Measurements from ENCODE around the gene ZCCHC2. TPM values are rescaled to one million over a fixed set of nuclear protein-coding genes. Genes with fewer than 3 reads are reported as not detected.

The ZCCHC2 gene
- total RNA-seq, 1 experiment from 2014 or later: 12.4 TPM

- Histone ChIP-seq H4K8ac (replicated peaks; ENCODE audit: insufficient read length, low read depth, low read length) (no peak overlapping the region), H3K23me2 (ENCODE audit: insufficient read length, low read depth, low read length, poor library complexity, severe bottlenecking) (no peaks in the 10 kb centered on the region), H3T11ph (ENCODE audit: low read length) (no peak overlapping the region), H3K23ac (ENCODE audit: insufficient read length, low read depth, low read length) (no peak overlapping the region), H2AK5ac (ENCODE audit: insufficient read length, low read length) (no peak overlapping the region), H2BK15ac (ENCODE audit: low read depth, low read length) (no peak overlapping the region), H3K4me1 (ENCODE audit: insufficient read depth, low read length) (no peaks in the 10 kb centered on the region), H4K5ac (ENCODE audit: insufficient read length, low read depth, low read length) (no peak overlapping the region), H3K9me3 (ENCODE audit: control insufficient read depth, low read depth, low read length) (no peaks in the 10 kb centered on the region), H3K4me2 (ENCODE audit: insufficient read depth, insufficient read length, low read length) (no peak overlapping the region), H4K20me1 (ENCODE audit: control insufficient read depth, insufficient read depth, insufficient read length) (no peaks in the 10 kb centered on the region), H3K79me1 (ENCODE audit: insufficient read depth, low read depth, low read length, poor library complexity, severe bottlenecking) (no peaks in the 10 kb centered on the region), H2BK120ac (ENCODE audit: low read depth, low read length, poor library complexity, severe bottlenecking) (no peak overlapping the region), H2BK12ac (ENCODE audit: insufficient read length, low read depth, low read length) (no peak overlapping the region), H3K56ac (ENCODE audit: insufficient read length, low read depth, low read length) (no peak overlapping the region), H4K91ac (ENCODE audit: insufficient read length, low read depth, low read length) (no peak overlapping the region), H3K18ac (ENCODE audit: insufficient read length, low read depth, low read length) (no peak overlapping the region), H3K4ac (ENCODE audit: low read depth, low read length) (no peak overlapping the region), H3K9ac (ENCODE audit: extremely low read depth, insufficient read length, low read length) (no peak overlapping the region), H3K79me2 (ENCODE audit: insufficient read depth, low read length) (no peaks in the 10 kb centered on the region), H2AFZ (ENCODE audit: low read length) (no peak overlapping the region), H3K27me3 (ENCODE audit: insufficient read depth, low read length) (no peaks in the 10 kb centered on the region), H2BK5ac (ENCODE audit: insufficient read length, low read length) (no peak overlapping the region), H2BK20ac (ENCODE audit: low read depth, low read length, poor library complexity, severe bottlenecking) (no peak overlapping the region), H3K27ac (ENCODE audit: insufficient read length, low read depth, low read length) (no peak overlapping the region), H3K14ac (ENCODE audit: insufficient read depth, low read length) (no peak overlapping the region)
- WGBS (ENCODE audit: extremely low coverage, insufficient read length, low lambda C conversion rate): no CpG with 5 or more reads among the region's 7 CpGs
- Mint-ChIP-seq H3K27ac (no peak overlapping the region), H3K4me1 (peaks cover 2 to 3% of the 10 kb centered on the region in 2 experiments; a peak in 1 of 4 replicates), H3K27me3 (ENCODE audit: low read depth) (no peaks in the 10 kb centered on the region; the same call in 1 of the 2 replicates), H3K9me3 (no peaks in the 10 kb centered on the region; a peak in 1 of 5 replicates), H3K4me3 (no peak overlapping the region), H3K36me3 (ENCODE audit: insufficient read depth in 1 of 3, low read depth in 3 of 3) (no peaks in the 10 kb centered on the region; a peak in 2 of 7 replicates)
- no peak for TF ChIP-seq CTCF (conservative IDR thresholded peaks at IDR 0.05)
- DNase-seq: no peak
These were observed 16.2 kb upstream of the ZCCHC2 start for GRCh38 chr18:62506495-62507143.

Measured in H9 (cell line).